Fibroblast of lung (primary cell): Measurements from ENCODE around the gene MON1A. TPM values are rescaled to one million over a fixed set of nuclear protein-coding genes. Genes with fewer than 3 reads are reported as not detected.

ENCODE experiments used
- DNase-seq, 2 donors: peaks; one replicate each; pipeline versions ENCODE4 v3.0.0 to v3.0.0-alpha.2; 2010; ENCODE audit warnings: low read depth in 2 of 2
- H2AFZ ChIP-seq: 2 replicates; pipeline ENCODE4 v1.5.1; 2012; ENCODE audit warnings: low read length, control low read depth, inconsistent platforms
- H3K27ac ChIP-seq: 2 replicates; pipeline ENCODE4 v1.5.1; 2011; ENCODE audit warnings: low read length, control low read depth; ENCODE audit not compliant: insufficient read depth
- H3K27me3 ChIP-seq: 2 replicates; pipeline ENCODE4 v1.5.1; 2011; ENCODE audit warnings: mild to moderate bottlenecking, low read length; ENCODE audit not compliant: control insufficient read depth, insufficient read depth
- H3K36me3 ChIP-seq: 2 replicates; pipeline ENCODE4 v1.5.1; 2011; ENCODE audit warnings: low read length; ENCODE audit not compliant: control insufficient read depth, insufficient read depth
- H3K4me1 ChIP-seq: 2 replicates; pipeline ENCODE4 v1.5.1; 2011; ENCODE audit warnings: low read length; ENCODE audit not compliant: control insufficient read depth, insufficient read depth; ENCODE audit errors: extremely low read depth
- H3K4me2 ChIP-seq: 2 replicates; pipeline ENCODE4 v1.5.1; 2011; ENCODE audit warnings: low read length, control low read depth; ENCODE audit not compliant: insufficient read depth; ENCODE audit errors: extremely low read depth
- H3K4me3 ChIP-seq, 4 experiments: fragments of 200-600 bp in 1 of 4; sonication (generic) in 1 of 4; replicated peaks in 1 of 4; 2 replicates each; pipeline ENCODE4 v1.5.1; 2011 to 2016; ENCODE audit warnings: low read length in 4 of 4, low read depth in 3 of 4, mild to moderate bottlenecking in 3 of 4, control low read depth in 2 of 4, inconsistent platforms in 1 of 4, mixed read lengths in 1 of 4; ENCODE audit not compliant: insufficient read depth in 1 of 4; ENCODE audit errors: control extremely low read depth in 1 of 4
- H3K79me2 ChIP-seq: 2 replicates; pipeline ENCODE4 v1.5.1; 2012; ENCODE audit warnings: mild to moderate bottlenecking, low read length, inconsistent platforms; ENCODE audit not compliant: control insufficient read depth, insufficient read depth
- H3K9ac ChIP-seq: 2 replicates; pipeline ENCODE4 v1.5.1; 2011; ENCODE audit warnings: mild to moderate bottlenecking, low read length, control low read depth; ENCODE audit not compliant: insufficient read depth
- H3K9me3 ChIP-seq: 2 replicates; pipeline ENCODE4 v1.5.1; 2012; ENCODE audit warnings: low read depth, low read length; ENCODE audit not compliant: control insufficient read depth, insufficient read depth
- H4K20me1 ChIP-seq: 2 replicates; pipeline ENCODE4 v1.5.1; 2011; ENCODE audit warnings: low read length; ENCODE audit not compliant: control insufficient read depth, insufficient read depth; ENCODE audit errors: extremely low read depth
- CTCF ChIP-seq, 2 donors: IDR thresholded peaks in 1 of 2; conservative IDR thresholded peaks in 1 of 2; 1 replicate in 1 of 2; 2 replicates in 1 of 2; pipeline ENCODE4 v1.5.1; 2011 to 2012; ENCODE audit warnings: low read length in 2 of 2, control low read depth in 1 of 2, inconsistent platforms in 1 of 2, low read depth in 1 of 2, mild to moderate bottlenecking in 1 of 2
- EZH2 ChIP-seq: IDR thresholded peaks from 2 replicates; pipeline ENCODE4 v1.5.1; 2012; ENCODE audit warnings: low read length, control low read depth, mild to moderate bottlenecking; ENCODE audit errors: missing control alignments
- polyA plus RNA-seq, 2 donors: library from polyadenylated mRNA; depleted of rRNA in 1 of 2; stranded (reverse) in 1 of 2; unstranded in 1 of 2; fragments of >200 nt; gene quantifications; 2 replicates each; pipeline ENCODE4 v1.2.1, GENCODE V29; 2011 to 2012; ENCODE audit warnings: missing spikeins in 1 of 2
- total RNA-seq: library from RNA; depleted of rRNA; stranded (reverse); fragments of >200 nt; gene quantifications from 2 replicates; pipeline ENCODE4 v1.2.1, GENCODE V29; 2014

The MON1A gene
- total and polyA plus RNA-seq, 2 donors (not counting 1 experiment from before 2014, with no cell fraction given), result 6.7 to 12.2 TPM

- DNase-seq, result peak in 1 of 2 donors; percentile 34
- no peak overlapping the region for H3K4me3 ChIP-seq
- no peaks in the 10 kb centered on the region for H3K27me3 ChIP-seq
- TF ChIP-seq CTCF (conservative IDR thresholded peaks at IDR 0.05 in 1 of 2, IDR thresholded peaks at IDR 0.05 in 1 of 2; ENCODE audit: low read depth in 1 of 2, low read length in 2 of 2), result no peak
- TF ChIP-seq EZH2, result no peak
- H2AFZ ChIP-seq, result no peak overlapping the region
- no peaks in the 10 kb centered on the region for H3K79me2 ChIP-seq
- no peaks in the 10 kb centered on the region for H3K9me3 ChIP-seq
- peaks cover 11% of the 10 kb centered on the region for H3K4me1 ChIP-seq
- no peaks in the 10 kb centered on the region for H3K36me3 ChIP-seq
- no peak overlapping the region for H3K9ac ChIP-seq
- no peaks in the 10 kb centered on the region for H4K20me1 ChIP-seq
- H3K4me2 ChIP-seq, result peak overlapping the region; percentile 25
- H3K27ac ChIP-seq, result no peak overlapping the region
These were observed 28.0 kb downstream of the MON1A start for GRCh38 chr3:49901366-49902339.

- no peaks in the 10 kb centered on the region for H3K79me2 ChIP-seq
- no peaks in the 10 kb centered on the region for H3K27me3 ChIP-seq
- no peak overlapping the region for H2AFZ ChIP-seq
- no peaks in the 10 kb centered on the region for H3K36me3 ChIP-seq
- no peak overlapping the region for H3K4me2 ChIP-seq
- no peak overlapping the region for H3K27ac ChIP-seq
- H3K9me3 ChIP-seq, result no peaks in the 10 kb centered on the region
- H3K4me1 ChIP-seq, result peaks cover 6% of the 10 kb centered on the region
- DNase-seq, result peak in 1 of 2 donors; percentile 47
- H3K9ac ChIP-seq, result no peak overlapping the region
- TF ChIP-seq EZH2, result no peak
- no peak for TF ChIP-seq CTCF (conservative IDR thresholded peaks at IDR 0.05 in 1 of 2, IDR thresholded peaks at IDR 0.05 in 1 of 2; ENCODE audit: low read depth in 1 of 2, low read length in 2 of 2)
- no peaks in the 10 kb centered on the region for H4K20me1 ChIP-seq
- H3K4me3 ChIP-seq, result no peak overlapping the region
These were observed 29.0 kb downstream of the MON1A start for GRCh38 chr3:49900491-49901153.

GRCh38 chr3:49899815-49900214, 29.8 kb downstream of the MON1A start:
- H3K4me2 ChIP-seq, result no peak overlapping the region
- H3K27me3 ChIP-seq, result no peaks in the 10 kb centered on the region
- H3K9ac ChIP-seq, result no peak overlapping the region
- DNase-seq, result peak in 1 of 2 donors; percentile 5
- H3K36me3 ChIP-seq, result no peaks in the 10 kb centered on the region
- TF ChIP-seq CTCF (conservative IDR thresholded peaks at IDR 0.05 in 1 of 2, IDR thresholded peaks at IDR 0.05 in 1 of 2; ENCODE audit: low read depth in 1 of 2, low read length in 2 of 2) (peak; percentile 6 to 23), EZH2 (no peak)
- no peak overlapping the region for H2AFZ ChIP-seq
- no peak overlapping the region for H3K4me3 ChIP-seq
- H3K79me2 ChIP-seq, result no peaks in the 10 kb centered on the region
- H3K4me1 ChIP-seq, result peaks cover 5% of the 10 kb centered on the region
- no peaks in the 10 kb centered on the region for H3K9me3 ChIP-seq
- H4K20me1 ChIP-seq, result no peaks in the 10 kb centered on the region
- H3K27ac ChIP-seq, result no peak overlapping the region
